ENCODE measurements around the gene RENBP. TPM values are rescaled to one million over a fixed set of nuclear protein-coding genes. Genes with fewer than 3 reads are reported as not detected.
"Not testable (repeated sequence)": the region's sequence is repeated elsewhere in the genome, so short reads cannot be mapped to it uniquely, and the experiment has no call there.

The RENBP gene
- total RNA-seq, 2 experiments from 2014 or later: 2.8 to 6.2 TPM

DNA sequence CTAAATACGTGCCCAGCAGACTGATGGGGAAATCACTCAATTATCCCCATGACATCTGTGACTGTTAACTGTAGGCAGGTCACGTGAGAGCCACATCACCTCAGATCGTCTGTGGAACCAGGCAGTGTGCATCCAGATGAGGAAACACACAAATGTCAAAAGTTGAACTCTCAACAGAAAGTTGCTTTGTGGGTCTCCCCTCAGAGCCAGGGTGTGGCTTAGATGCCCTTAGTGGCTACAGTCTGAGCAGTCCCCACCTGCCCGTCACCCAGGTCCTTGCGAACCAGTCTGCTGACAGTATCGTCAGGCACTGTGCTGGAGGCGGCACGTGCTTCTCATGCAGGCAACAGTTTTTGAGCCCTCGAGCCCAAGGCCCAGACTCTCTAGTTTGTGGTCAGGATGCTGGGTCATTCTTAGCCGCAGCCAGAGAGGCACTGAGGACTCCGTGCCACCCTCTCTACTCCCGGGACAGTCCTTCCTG lies 38.9 kb upstream of the RENBP start:
- no TSS peak for BruUV-seq (replicated peaks)
- intact Hi-C loops (cut with micrococcal nuclease; ENCODE audit: unreplicated experiment): no loop called here
- Histone ChIP-seq H3K9me2 (ENCODE audit: insufficient read depth, low read length) (no peaks in the 10 kb centered on the region), H3K4me2 (ENCODE audit: low read length) (no peak overlapping the region), H4K20me1 (ENCODE audit: insufficient read depth, low read length) (no peaks in the 10 kb centered on the region), H3K9me3 (ENCODE audit: low read length) (no peaks in the 10 kb centered on the region), H3K4me3 (ENCODE audit: low read depth, low read length, poor library complexity, severe bottlenecking) (no peak overlapping the region), H2AFZ (ENCODE audit: low read length) (0 out of 2 replicates have a peak overlapping the region, but pooled peaks have one; percentile 39), H3K4me1 (ENCODE audit: insufficient read depth, low read length, poor library complexity, severe bottlenecking) (peaks cover 11% of the 10 kb centered on the region), H3K27ac (ENCODE audit: low read depth, low read length, poor library complexity, severe bottlenecking) (no peak overlapping the region), H3K36me3 (ENCODE audit: insufficient read depth, low read length) (no peaks in the 10 kb centered on the region), H3K79me2 (ENCODE audit: insufficient read depth, low read depth, low read length) (no peaks in the 10 kb centered on the region)
- CTCF ChIA-PET (ENCODE audit: unreplicated experiment): no interaction called here
- no peak for DNase-seq (ENCODE audit: low spot score)
- POLR2A ChIA-PET: no interaction called here
- TF ChIP-seq, protein P1, sequence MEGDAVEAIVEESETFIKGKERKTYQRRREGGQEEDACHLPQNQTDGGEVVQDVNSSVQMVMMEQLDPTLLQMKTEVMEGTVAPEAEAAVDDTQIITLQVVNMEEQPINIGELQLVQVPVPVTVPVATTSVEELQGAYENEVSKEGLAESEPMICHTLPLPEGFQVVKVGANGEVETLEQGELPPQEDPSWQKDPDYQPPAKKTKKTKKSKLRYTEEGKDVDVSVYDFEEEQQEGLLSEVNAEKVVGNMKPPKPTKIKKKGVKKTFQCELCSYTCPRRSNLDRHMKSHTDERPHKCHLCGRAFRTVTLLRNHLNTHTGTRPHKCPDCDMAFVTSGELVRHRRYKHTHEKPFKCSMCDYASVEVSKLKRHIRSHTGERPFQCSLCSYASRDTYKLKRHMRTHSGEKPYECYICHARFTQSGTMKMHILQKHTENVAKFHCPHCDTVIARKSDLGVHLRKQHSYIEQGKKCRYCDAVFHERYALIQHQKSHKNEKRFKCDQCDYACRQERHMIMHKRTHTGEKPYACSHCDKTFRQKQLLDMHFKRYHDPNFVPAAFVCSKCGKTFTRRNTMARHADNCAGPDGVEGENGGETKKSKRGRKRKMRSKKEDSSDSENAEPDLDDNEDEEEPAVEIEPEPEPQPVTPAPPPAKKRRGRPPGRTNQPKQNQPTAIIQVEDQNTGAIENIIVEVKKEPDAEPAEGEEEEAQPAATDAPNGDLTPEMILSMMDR (conservative IDR thresholded peaks at IDR 0.05; ENCODE audit: low read length): no peak
- TF ChIP-seq EZH2phosphoT487 (IDR thresholded peaks at IDR 0.05; ENCODE audit: borderline replicate concordance, low read depth, low read length): no peak

DNA sequence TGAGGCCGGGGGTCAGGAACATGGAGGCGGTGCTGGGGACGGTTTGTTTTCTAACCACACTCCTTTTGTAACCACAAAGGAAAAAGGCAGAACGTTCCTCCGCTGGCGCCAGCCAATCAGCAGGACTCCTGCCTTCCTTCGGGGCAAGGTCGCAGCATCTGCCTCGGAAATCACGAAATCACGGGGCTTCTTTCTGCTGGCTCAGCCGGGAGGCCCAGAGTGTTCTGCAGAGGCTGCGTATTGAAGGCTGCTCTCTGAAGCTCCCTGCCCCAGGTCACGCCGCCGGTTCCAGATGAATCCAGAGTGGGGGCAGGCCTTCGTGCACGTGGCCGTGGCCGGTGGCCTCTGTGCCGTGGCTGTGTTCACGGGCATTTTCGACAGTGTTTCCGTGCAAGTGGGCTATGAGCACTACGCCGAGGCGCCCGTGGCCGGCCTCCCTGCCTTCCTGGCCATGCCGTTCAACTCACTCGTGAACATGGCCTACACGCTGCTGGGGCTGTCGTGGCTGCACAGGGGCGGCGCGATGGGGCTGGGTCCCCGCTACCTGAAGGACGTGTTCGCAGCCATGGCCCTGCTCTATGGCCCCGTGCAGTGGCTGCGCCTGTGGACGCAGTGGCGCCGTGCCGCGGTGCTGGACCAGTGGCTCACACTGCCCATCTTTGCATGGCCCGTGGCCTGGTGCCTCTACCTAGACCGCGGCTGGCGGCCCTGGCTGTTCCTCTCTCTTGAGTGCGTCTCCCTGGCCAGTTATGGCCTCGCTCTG lies 37.5 kb upstream of the RENBP start:
- intact Hi-C loops (cut with micrococcal nuclease; ENCODE audit: unreplicated experiment): no loop called here
- H3K9me3 ChIP-seq (ENCODE audit: low read length): no peaks in the 10 kb centered on the region
- POLR2A ChIA-PET: interaction anchor here (0.6 kb wide), 1 partner anchor 107 kb away, joined by 4 read pairs; no protein-coding TSS in a partner anchor
- H3K36me3 ChIP-seq (ENCODE audit: insufficient read depth, low read length): no peaks in the 10 kb centered on the region
- no TSS peak for BruUV-seq (replicated peaks)
- no peaks in the 10 kb centered on the region for H3K9me2 ChIP-seq (ENCODE audit: insufficient read depth, low read length)
- no peak overlapping the region for H3K4me2 ChIP-seq (ENCODE audit: low read length)
- DNase-seq (ENCODE audit: low spot score): no peak
- H2AFZ ChIP-seq (ENCODE audit: low read length): no peak overlapping the region
- H4K20me1 ChIP-seq (ENCODE audit: insufficient read depth, low read length): no peaks in the 10 kb centered on the region
- no peak overlapping the region for H3K27ac ChIP-seq (ENCODE audit: low read depth, low read length, poor library complexity, severe bottlenecking)
- H3K4me3 ChIP-seq (ENCODE audit: low read depth, low read length, poor library complexity, severe bottlenecking): no peak overlapping the region
- peaks cover 11% of the 10 kb centered on the region for H3K4me1 ChIP-seq (ENCODE audit: insufficient read depth, low read length, poor library complexity, severe bottlenecking)
- H3K79me2 ChIP-seq (ENCODE audit: insufficient read depth, low read depth, low read length): no peaks in the 10 kb centered on the region
- CTCF ChIA-PET (ENCODE audit: unreplicated experiment): no interaction called here
- TF ChIP-seq EZH2phosphoT487 (IDR thresholded peaks at IDR 0.05; ENCODE audit: borderline replicate concordance, low read depth, low read length): no peak
- TF ChIP-seq, protein P1 (conservative IDR thresholded peaks at IDR 0.05; ENCODE audit: low read length): no peak

DNA sequence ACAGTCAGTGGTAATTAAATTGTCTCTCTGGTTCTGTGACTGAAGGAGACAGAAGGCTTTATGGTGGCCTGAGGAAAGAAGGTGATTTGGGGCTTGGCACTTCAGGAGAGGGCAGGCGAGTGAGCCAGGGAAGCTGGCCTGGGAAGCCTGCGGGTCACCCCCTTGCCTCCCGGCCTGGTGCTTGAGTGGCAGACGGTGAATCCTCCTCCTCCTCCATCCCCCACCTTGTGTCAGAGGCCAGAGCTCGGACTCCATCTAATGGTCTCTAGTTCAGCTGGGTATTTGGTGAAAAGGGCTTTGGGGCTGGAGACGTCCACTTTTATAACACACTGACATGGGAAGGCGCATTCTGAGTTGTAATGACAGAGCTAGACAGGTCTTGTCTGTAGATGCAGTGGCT lies 36.8 kb upstream of the RENBP start:
- Histone ChIP-seq H3K36me3 (ENCODE audit: insufficient read depth, low read length) (no peaks in the 10 kb centered on the region), H3K9me2 (ENCODE audit: insufficient read depth, low read length) (no peaks in the 10 kb centered on the region), H3K9me3 (ENCODE audit: low read length) (no peaks in the 10 kb centered on the region), H2AFZ (ENCODE audit: low read length) (no peak overlapping the region), H4K20me1 (ENCODE audit: insufficient read depth, low read length) (no peaks in the 10 kb centered on the region), H3K4me3 (ENCODE audit: low read depth, low read length, poor library complexity, severe bottlenecking) (no peak overlapping the region), H3K4me1 (ENCODE audit: insufficient read depth, low read length, poor library complexity, severe bottlenecking) (peaks cover 11% of the 10 kb centered on the region), H3K79me2 (ENCODE audit: insufficient read depth, low read depth, low read length) (no peaks in the 10 kb centered on the region), H3K27ac (ENCODE audit: low read depth, low read length, poor library complexity, severe bottlenecking) (no peak overlapping the region), H3K4me2 (ENCODE audit: low read length) (no peak overlapping the region)
- DNase-seq (ENCODE audit: low spot score): no peak
- no peak for TF ChIP-seq EZH2phosphoT487 (IDR thresholded peaks at IDR 0.05; ENCODE audit: borderline replicate concordance, low read depth, low read length)
- TF ChIP-seq, protein P1 (conservative IDR thresholded peaks at IDR 0.05; ENCODE audit: low read length): no peak
- BruUV-seq (replicated peaks): no TSS peak
- intact Hi-C loops (cut with micrococcal nuclease; ENCODE audit: unreplicated experiment): no loop called here
- POLR2A ChIA-PET: interaction anchor here (0.6 kb wide), 1 partner anchor 108 kb away, joined by 4 read pairs; no protein-coding TSS in a partner anchor
- CTCF ChIA-PET (ENCODE audit: unreplicated experiment): no interaction called here

DNA sequence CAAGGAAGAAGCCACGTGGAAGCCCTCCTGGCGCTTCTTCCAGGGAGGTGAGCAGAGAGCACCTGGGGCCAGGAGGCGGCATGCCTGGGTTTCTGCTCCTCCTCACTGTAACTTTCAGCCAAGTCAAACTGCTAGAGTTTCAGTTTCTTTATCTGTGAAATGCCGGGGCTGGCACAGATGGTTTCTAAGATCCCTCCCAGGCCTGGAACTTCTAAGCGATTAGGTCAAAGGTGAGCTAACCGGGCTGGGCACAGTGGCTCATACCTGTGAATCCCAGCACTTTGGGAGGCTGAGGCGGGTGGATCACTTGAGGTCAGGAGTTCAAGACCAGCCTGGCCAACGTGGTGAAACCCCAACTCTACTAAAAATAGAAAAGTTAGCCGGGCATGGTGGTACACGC lies 36.0 kb upstream of the RENBP start:
- POLR2A ChIA-PET; intact Hi-C loops (cut with micrococcal nuclease; ENCODE audit: unreplicated experiment); DNase-seq (ENCODE audit: low spot score); H3K9me2 ChIP-seq (ENCODE audit: insufficient read depth, low read length); CTCF ChIA-PET (ENCODE audit: unreplicated experiment); H3K36me3 ChIP-seq (ENCODE audit: insufficient read depth, low read length); H4K20me1 ChIP-seq (ENCODE audit: insufficient read depth, low read length); H3K4me3 ChIP-seq (ENCODE audit: low read depth, low read length, poor library complexity, severe bottlenecking); H3K9me3 ChIP-seq (ENCODE audit: low read length); H2AFZ ChIP-seq (ENCODE audit: low read length); H3K79me2 ChIP-seq (ENCODE audit: insufficient read depth, low read depth, low read length); H3K4me2 ChIP-seq (ENCODE audit: low read length); H3K27ac ChIP-seq (ENCODE audit: low read depth, low read length, poor library complexity, severe bottlenecking); BruUV-seq (replicated peaks): not testable (repeated sequence)
- peaks cover 11% of the 10 kb centered on the region for H3K4me1 ChIP-seq (ENCODE audit: insufficient read depth, low read length, poor library complexity, severe bottlenecking)
